ENCODE measurements around the gene PIGR. TPM values are rescaled to one million over a fixed set of nuclear protein-coding genes. Genes with fewer than 3 reads are reported as not detected.

Gene PIGR
- total and polyA plus RNA-seq, 8 donors = 0.11 to 587 (median 0.22) TPM

DNA sequence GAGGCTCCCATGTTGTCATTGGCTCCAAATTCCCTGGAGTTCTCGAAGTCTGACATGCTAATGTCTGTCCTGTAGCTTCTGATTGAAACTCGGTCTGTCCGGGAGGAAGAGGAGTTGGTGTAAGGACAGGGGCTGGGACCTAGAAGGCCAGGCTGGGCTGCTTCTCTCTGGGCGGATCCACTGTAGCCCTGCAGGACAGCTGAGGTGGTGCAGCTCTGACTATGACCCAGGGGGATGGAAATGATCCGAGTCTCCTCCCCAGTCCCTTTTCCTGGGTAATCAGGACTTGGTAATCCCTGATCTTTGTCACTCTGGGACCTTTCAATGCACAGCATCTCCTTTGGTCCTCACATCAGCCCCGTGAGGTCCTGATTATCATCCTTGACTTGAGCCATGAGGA lies 14.6 kb downstream of the PIGR start:
- no peak for ATAC-seq
- TF ChIP-seq, protein P1, sequence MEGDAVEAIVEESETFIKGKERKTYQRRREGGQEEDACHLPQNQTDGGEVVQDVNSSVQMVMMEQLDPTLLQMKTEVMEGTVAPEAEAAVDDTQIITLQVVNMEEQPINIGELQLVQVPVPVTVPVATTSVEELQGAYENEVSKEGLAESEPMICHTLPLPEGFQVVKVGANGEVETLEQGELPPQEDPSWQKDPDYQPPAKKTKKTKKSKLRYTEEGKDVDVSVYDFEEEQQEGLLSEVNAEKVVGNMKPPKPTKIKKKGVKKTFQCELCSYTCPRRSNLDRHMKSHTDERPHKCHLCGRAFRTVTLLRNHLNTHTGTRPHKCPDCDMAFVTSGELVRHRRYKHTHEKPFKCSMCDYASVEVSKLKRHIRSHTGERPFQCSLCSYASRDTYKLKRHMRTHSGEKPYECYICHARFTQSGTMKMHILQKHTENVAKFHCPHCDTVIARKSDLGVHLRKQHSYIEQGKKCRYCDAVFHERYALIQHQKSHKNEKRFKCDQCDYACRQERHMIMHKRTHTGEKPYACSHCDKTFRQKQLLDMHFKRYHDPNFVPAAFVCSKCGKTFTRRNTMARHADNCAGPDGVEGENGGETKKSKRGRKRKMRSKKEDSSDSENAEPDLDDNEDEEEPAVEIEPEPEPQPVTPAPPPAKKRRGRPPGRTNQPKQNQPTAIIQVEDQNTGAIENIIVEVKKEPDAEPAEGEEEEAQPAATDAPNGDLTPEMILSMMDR (IDR thresholded peaks at IDR 0.05) = no peak

DNA sequence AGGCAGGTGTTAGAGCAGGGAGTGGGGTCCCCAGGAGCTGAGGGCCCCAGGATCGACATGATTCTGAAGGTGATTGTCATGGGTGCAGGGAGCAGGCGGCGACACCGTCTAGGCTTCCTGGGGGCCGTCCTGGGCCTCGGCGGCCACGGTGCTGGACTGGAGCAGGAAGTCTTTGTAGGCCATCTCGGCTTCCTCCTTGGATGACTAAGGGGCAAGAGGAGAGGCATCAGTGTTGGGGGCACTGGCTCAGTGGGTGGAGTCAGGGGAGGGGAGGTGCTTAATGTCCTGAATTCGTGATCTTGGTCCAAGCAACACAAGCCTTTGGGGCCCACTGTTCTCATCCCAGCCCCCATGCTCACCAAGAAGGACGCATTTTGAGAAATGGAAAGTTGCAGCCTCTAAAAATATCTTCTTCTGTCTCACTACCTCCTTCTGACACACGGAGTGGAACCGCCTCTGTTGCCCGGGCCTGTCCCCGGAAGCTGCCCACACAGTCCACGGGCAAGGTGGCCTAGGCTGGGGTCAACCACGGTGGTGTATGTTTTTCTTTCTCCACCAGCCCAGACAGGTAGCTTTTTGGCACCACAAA lies 16.0 kb downstream of the PIGR start:
- no peak overlapping the region for H3K4me3 ChIP-seq
- H3K36me3 ChIP-seq = peaks cover 0 to 5% of the 10 kb centered on the region in 2 donors
- peaks cover 0 to 5% of the 10 kb centered on the region in 2 donors for H3K4me1 ChIP-seq
- no peak for DNase-seq
- TF ChIP-seq, protein P1 (IDR thresholded peaks at IDR 0.05) = no peak
- ATAC-seq = peak; percentile 24
- H3K27me3 ChIP-seq = no peaks in the 10 kb centered on the region
- intact Hi-C loops (cut with DNase I) = no loop called here
- no peaks in the 10 kb centered on the region for H3K9me3 ChIP-seq
- H3K27ac ChIP-seq = no peak overlapping the region

More for the DNA sequence above, 14.6 kb downstream of the PIGR start:
- Histone ChIP-seq H3K4me1 (peaks cover 0 to 5% of the 10 kb centered on the region in 2 donors), H3K27me3 (peaks cover 0 to 3% of the 10 kb centered on the region in 2 donors), H3K9me3 (no peaks in the 10 kb centered on the region), H3K36me3 (peaks cover 0 to 5% of the 10 kb centered on the region in 2 donors), H3K27ac (no peak overlapping the region), H3K4me3 (no peak overlapping the region)
- intact Hi-C loops (cut with DNase I) = no loop called here
- DNase-seq = no peak

DNA sequence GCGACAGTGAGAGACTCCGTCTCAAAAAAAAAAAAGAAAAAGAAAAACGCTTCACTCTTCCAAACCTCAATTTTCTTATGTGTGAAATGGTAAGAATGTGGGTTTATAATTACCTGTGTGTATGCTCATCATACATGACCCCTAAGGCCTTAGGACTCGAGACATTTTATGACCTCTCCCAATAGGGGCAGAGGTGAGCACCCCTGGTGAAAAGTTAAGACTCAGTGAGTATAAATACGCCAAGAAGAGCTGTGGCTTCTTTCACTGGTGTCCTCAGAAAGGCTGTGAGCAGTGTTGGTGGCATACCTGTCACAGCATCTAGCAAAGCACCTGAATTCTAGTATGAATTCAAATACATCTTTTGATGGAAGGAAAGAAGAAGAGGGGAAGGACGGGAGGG lies 16.7 kb downstream of the PIGR start:
- Histone ChIP-seq H3K4me3 (no peak overlapping the region), H3K4me1 (peaks cover 0 to 5% of the 10 kb centered on the region in 2 donors), H3K27me3 (no peaks in the 10 kb centered on the region), H3K27ac (no peak overlapping the region), H3K9me3 (no peaks in the 10 kb centered on the region), H3K36me3 (peaks cover 0 to 5% of the 10 kb centered on the region in 2 donors)
- TF ChIP-seq, protein P1 (IDR thresholded peaks at IDR 0.05) = no peak
- intact Hi-C loops (cut with DNase I) = no loop called here
- no peak for DNase-seq
- ATAC-seq = no peak

DNA sequence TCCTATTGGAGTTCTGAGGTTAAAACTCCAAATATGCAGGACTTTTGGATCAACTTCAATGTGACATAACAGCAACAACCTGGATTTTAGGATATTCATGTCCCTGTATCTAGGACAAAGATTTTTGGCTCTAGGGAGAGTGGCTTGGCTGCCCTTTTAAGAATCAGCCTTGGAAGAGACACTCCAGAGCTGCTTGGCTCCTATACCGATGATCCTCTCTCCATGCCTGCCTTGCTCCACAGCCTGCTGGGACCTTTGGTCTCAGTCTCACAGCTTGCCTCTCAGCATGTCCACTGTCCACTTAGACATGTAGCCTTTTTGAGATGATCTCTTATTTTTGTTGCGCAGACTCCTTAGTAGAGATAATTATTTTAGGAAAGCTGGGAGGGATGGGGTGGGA lies 20.0 kb downstream of the PIGR start:
- no peak for DNase-seq
- Histone ChIP-seq H3K27ac (no peak overlapping the region), H3K4me3 (no peak overlapping the region), H3K9me3 (no peaks in the 10 kb centered on the region), H3K27me3 (no peaks in the 10 kb centered on the region), H3K4me1 (peaks cover 4 to 29% of the 10 kb centered on the region in 2 donors), H3K36me3 (peaks cover 0 to 5% of the 10 kb centered on the region in 2 donors)
- TF ChIP-seq, protein P1 (IDR thresholded peaks at IDR 0.05) = no peak
- intact Hi-C loops (cut with DNase I) = no loop called here
- no peak for ATAC-seq

DNA sequence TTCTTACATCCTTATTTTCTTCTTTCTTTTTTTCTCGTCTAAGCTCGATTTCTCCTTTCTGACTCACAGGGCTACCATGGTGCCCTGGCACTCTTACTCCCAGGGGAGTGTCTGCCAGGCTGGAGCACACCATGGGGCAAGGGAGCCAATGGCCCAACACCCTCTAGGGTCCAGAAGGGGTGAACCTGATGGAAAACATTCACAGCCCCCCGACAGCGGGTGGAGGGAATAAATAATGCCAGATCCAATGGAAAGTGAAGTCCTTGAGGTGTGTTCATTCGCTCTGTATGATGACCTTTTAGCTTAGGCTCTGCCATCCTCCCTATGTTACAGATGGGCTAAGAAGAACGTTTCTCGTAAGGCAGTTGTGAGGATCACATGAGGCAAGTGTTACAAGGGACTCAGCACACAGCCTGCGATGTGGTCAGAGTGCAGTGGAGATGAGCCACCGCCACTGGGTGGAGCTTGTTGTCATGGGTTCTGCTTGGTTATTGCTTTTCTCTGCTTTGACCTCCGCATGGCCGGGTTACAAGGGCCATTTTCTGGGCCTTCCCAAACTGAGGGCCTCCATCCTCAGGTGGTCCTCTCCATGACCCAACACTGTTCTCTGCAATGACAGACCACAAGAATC lies 21.0 kb downstream of the PIGR start:
- TF ChIP-seq, protein P1 (IDR thresholded peaks at IDR 0.05) = no peak
- peaks cover 0 to 2% of the 10 kb centered on the region in 2 donors for H3K36me3 ChIP-seq
- intact Hi-C loops (cut with DNase I) = no loop called here
- H3K9me3 ChIP-seq = no peaks in the 10 kb centered on the region
- H3K4me1 ChIP-seq = peaks cover 4 to 29% of the 10 kb centered on the region in 2 donors
- no peak overlapping the region for H3K4me3 ChIP-seq
- no peak overlapping the region for H3K27ac ChIP-seq
- DNase-seq (peak in 1 of 4 donors; percentile 79), ATAC-seq (peak; percentile 41)
- H3K27me3 ChIP-seq = no peaks in the 10 kb centered on the region
